Omental fat pad (tissue), 4 donors: ENCODE data around the gene BAZ2B. TPM values are rescaled to one million over a fixed set of nuclear protein-coding genes. Genes with fewer than 3 reads are reported as not detected.

Experiments
- ATAC-seq: fragments of 150-250 bp; one replicate; pipeline ENCODE4 v1.9.1; 2016; ENCODE audit warnings: mild to moderate bottlenecking, moderate library complexity; ENCODE audit not compliant: low FRiP score
- DNase-seq: peaks from one replicate; pipeline ENCODE4 v3.0.0-alpha.2; 2019; ENCODE audit warnings: low spot score
- CTCF ChIP-seq, 3 donors: fragments of 450-650 bp; IDR thresholded peaks; one replicate each; pipeline ENCODE4 v1.5.1; 2016 to 2017; ENCODE audit warnings: antibody characterized with exemption in 3 of 3, mild to moderate bottlenecking in 3 of 3, moderate library complexity in 2 of 3
- total RNA-seq, 4 donors: library from RNA; depleted of rRNA; stranded (reverse); fragments of >200 nt; gene quantifications; one replicate each; pipeline ENCODE4 v1.1.0, GENCODE V29; 2016

Gene BAZ2B
- total RNA-seq: 100 to 1,000 TPM in 1 of 4 donors, 10 to 100 TPM in 3; 47.3 to 147 (median 88.9) TPM

GRCh38 chr2:159616286-159616701 is at the start of gene BAZ2B:
Gene BAZ2B, minus strand, starts transcription at chr2:159616548. Its CDS starts 137,829 bp downstream, at chr2:159478719.
- ATAC-seq (peak; percentile 43), DNase-seq (no peak)
- no peak for TF ChIP-seq CTCF (IDR thresholded peaks at IDR 0.05)

- ATAC-seq (no peak), DNase-seq (no peak)
- no peak for TF ChIP-seq CTCF (IDR thresholded peaks at IDR 0.05)
Measured at GRCh38 chr2:159661286-159661685, 44.9 kb upstream of the BAZ2B start.

GRCh38 chr2:159658881-159659873 is 42.8 kb upstream of the BAZ2B start:
- peak; percentile 96 for ATAC-seq
- no peak for TF ChIP-seq CTCF (IDR thresholded peaks at IDR 0.05)
- no peak for DNase-seq

GRCh38 chr2:159653962-159654361 is 37.6 kb upstream of the BAZ2B start:
- ATAC-seq: no peak
- no peak for DNase-seq
- TF ChIP-seq CTCF (IDR thresholded peaks at IDR 0.05): no peak

- ATAC-seq: no peak
- no peak for DNase-seq
Measured at GRCh38 chr2:159651884-159652283, 35.5 kb upstream of the BAZ2B start.

GRCh38 chr2:159650574-159650973 is 34.2 kb upstream of the BAZ2B start:
- DNase-seq (no peak), ATAC-seq (no peak)
- no peak for TF ChIP-seq CTCF (IDR thresholded peaks at IDR 0.05)

More at GRCh38 chr2:159651884-159652283, 35.5 kb upstream of the BAZ2B start:
- no peak for TF ChIP-seq CTCF (IDR thresholded peaks at IDR 0.05)
